GM19023 (cell line): Measurements from ENCODE around the gene CNN1.
A peak's percentile ranks its signal among the peaks of the same experiment; 100 is the strongest.

Experiments used
- ATAC-seq: cut with Tn5 transposase; IDR thresholded peaks from one replicate; pipeline ENCODE4 v1.9.1; 2021; ENCODE audit warnings: mild to moderate bottlenecking, moderate library complexity; ENCODE audit not compliant: unreplicated experiment

CNN1 gene

DNA sequence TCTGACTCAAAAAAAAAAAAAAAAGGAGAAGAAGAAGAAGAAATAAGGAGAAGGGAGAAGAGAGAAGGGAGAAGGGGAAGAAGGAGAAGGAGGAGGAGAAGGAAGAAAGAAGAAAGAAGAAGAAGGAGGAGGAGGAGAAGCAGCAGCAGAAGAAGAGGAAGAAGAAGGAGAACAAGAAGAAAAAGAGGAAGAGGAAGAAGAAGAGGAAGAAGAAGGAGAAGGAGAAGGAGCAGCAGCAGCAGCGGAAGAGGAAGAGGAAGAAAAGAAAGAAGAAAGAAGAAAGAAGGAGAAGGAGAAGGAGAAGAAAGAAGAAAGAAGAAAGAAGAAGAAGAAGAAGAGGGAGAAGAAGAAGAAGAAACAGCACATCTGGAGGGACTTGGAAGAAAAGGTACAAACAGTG, 4.1 kb upstream of the CNN1 start:
- ATAC-seq = no peak

DNA sequence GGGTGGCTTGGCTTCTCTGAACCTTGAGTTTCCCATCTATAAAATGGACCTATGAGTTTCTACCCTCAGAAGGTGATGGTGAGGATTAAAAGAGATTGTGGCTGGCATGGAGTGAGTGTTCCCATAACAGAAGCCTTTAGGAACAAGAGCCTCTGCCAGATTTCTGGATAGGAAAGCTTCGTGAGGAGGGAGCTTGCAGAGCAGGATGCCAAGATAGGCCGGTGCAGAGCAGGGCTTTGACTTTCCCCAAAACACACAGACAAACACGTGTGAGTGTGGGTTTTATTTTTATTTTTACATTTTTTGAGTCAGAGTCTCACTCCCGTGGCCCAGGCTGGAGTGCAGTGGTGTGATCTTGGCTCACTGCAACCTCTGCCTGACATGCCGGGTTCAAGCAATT, 3.7 kb upstream of the CNN1 start:
- no peak for ATAC-seq

- ATAC-seq = no peak
Measured at GRCh38 chr19:11535792-11536595, 2.7 kb upstream of the CNN1 start.

DNA sequence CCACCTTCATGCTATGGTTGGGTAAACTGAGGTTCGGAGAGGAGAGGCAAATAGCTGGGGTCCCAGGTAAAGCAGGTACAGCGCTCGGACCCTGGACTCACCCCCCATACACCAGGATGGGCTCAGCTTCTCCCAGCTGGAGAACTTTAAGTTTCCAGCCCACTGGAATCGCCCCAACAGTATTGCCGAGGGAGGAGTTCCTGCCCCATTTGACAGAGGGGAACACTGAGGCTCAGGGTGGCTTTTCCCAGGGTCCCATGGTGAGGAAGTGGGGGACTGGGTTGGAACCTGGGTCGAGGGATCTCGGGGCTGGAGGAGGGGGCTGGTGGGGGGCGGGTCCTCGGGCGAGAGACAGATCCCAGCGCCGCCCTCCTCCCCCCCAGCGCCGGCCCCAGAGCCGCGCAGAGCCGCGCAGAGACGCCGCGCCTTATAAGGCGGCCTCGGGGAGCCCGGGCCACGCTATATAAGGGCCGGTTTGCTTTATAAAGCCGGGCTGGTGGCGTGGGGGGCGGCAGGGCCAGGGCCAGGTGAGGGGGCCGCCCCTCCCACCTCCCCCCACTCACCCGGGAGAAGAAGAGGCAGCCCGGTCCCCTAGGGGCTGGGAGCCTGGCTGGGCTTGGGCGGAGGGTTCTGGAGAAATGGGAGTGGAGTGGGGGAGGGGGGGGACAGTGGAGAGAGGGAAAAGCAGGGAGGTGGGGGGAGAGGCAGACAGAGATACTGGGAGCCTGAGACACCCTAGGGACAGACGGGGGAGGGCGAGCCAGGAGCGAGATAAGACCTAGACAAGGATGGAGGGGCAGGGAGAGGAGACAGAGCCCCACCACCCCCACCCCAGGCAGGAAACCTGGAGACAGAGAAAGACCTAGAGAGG, 1.1 kb downstream of the CNN1 start:
- ATAC-seq = no peak

GRCh38 chr19:11540645-11541044, 2.0 kb downstream of the CNN1 start:
- no peak for ATAC-seq

- no peak for ATAC-seq
Measured at GRCh38 chr19:11541238-11541637, 2.6 kb downstream of the CNN1 start.

GRCh38 chr19:11547929-11548700, 9.5 kb downstream of the CNN1 start:
- no peak for ATAC-seq

DNA sequence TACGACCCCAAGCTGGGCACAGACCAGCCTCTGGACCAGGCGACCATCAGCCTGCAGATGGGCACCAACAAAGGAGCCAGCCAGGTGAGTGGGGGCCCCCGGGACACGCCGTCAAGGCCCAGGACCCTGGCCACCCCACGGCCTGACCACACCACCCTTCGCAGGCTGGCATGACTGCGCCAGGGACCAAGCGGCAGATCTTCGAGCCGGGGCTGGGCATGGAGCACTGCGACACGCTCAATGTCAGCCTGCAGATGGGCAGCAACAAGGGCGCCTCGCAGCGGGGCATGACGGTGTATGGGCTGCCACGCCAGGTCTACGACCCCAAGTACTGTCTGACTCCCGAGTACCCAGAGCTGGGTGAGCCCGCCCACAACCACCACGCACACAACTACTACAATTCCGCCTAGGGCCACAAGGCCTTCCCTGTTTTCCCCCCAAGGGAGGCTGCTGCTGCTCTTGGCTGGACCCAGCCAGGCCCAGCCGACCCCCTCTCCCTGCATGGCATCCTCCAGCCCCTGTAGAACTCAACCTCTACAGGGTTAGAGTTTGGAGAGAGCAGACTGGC, 10.8 kb downstream of the CNN1 start:
- no peak for ATAC-seq

GRCh38 chr19:11550265-11550664, 11.6 kb downstream of the CNN1 start:
- no peak for ATAC-seq

DNA sequence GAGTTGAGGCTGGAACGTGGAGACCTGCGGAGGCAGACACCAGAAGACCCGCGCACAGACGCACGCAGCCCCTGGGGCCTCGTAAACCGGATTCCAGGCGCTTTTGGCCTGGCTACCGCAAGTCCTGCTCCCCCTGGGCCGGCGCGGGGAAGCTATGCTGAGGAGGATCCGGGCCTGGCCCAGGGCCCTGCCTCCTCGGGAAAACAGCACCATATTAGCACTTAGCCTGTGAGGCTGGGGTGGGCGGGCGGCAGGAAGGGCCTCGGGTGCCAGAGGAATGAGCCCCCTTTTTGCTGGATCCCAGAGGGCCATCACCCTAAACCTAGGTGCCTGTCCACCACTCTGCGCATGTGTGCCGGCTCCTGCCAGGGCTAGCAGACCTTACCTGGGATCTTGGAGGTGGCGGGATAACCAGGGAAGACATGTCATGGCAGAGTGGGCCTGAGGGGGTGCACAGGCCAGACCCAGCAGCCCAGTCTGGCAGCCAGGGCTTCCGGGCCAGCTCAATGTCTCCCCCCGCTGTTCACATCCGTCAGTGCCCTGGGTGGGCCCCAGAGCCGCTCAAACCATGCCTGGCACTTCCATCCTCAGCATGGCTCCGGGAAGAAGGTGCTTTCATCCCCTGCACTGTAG, 13.1 kb downstream of the CNN1 start:
- ATAC-seq = no peak

DNA sequence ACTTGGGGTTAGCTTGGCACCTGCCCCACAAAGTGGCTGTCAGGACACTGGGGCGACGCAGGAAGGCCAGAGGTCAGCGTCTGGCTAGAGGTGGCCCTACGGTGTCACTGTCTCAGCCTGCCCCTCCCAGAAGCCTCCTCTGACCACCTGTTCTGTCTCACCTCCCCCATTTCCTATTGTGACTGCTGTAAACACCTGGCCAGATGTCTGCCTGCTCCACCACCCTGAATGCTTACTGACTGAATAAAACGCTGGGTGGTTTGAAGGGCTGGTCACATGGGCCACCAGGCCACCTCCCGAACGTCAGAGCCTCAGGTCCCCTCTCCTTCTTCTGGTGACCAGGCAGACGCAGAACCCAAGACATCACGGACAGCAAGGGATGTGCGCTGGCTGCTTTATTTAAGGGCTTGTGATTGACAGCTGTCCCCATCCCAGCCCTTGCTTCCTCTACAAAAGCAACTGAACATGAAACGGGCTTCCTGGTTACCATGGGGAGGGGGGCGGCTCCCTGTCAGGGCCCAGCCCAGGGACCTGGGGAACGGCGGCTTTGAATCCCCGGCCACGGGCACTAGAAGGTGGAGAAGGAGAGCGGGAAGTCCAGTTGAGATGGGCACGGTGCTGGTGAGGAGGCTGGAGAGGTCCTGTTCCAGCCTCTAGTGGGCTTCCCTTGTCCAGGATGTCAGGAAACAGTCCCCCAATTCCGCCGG, 14.2 kb downstream of the CNN1 start:
- no peak for ATAC-seq

GRCh38 chr19:11554160-11554559, 15.5 kb downstream of the CNN1 start:
- no peak for ATAC-seq

GRCh38 chr19:11555246-11555645, 16.6 kb downstream of the CNN1 start:
- no peak for ATAC-seq

DNA sequence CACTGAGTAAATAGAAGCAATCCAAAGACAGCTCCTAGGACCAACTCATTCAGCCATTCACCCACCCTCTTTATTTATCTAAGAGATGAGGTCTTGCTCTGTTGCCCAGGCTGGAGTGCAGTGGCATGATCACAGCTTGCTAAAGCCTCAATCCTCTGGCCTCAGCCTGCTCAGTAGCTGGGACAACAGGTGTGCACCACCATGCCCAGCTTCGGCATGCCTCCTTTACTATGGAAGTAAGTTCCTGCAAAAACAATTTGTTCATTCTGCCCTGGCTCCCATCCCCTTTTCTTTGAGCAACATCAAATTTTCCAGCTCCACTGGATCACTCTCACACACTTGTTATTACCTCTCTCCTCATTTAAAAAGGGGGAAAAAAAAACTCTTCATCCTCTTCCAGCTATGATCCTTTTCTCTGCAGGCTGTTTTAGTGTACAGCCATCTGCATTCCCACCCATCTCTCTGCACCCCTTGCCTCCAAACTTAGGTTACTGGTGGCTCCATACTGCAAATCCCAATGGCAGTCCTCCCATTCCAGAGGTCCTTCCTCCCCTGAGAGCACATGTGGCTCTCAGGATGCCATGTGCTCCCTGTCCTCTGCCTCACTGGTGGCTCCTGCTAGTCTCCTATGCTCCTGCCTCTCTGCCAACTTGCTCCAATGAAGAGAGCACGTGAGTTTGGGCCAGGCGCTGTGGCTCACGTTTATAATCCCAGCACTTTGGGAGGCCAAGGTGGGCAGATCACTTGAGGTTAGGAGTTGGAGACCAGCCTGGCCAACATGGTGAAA, 18.2 kb downstream of the CNN1 start:
- no peak for ATAC-seq

GRCh38 chr19:11558881-11559828, 20.5 kb downstream of the CNN1 start, which contains the start of gene ELOF1:
ELOF1 (minus strand) TSS chr19:11559230; CDS start chr19:11554347, 4,883 bp downstream.
- peak; percentile 80 for ATAC-seq

GRCh38 chr19:11560404-11561051, 21.9 kb downstream of the CNN1 start:
- ATAC-seq = no peak

- ATAC-seq = no peak
Measured at GRCh38 chr19:11563532-11563931, 24.9 kb downstream of the CNN1 start.
